Measurements from ENCODE around the gene PARP1.
"Not testable (repeated sequence)": the region's sequence is repeated elsewhere in the genome, so short reads cannot be mapped to it uniquely, and the experiment has no call there.

Gene PARP1

GRCh38 chr1:226431898-226432297 is 24.0 kb upstream of the PARP1 start:
- H3K27ac ChIP-seq (ENCODE audit: insufficient read depth, low read length, poor library complexity, severe bottlenecking); DNase-seq; H3K36me3 ChIP-seq (ENCODE audit: control insufficient read depth, insufficient read depth, low read length); H3K4me3 ChIP-seq (ENCODE audit: insufficient read depth, low read depth, low read length, poor library complexity, severe bottlenecking); H3K27me3 ChIP-seq (replicated peaks; ENCODE audit: control insufficient read depth, insufficient read depth, low read length, poor library complexity, severe bottlenecking); H3K4me1 ChIP-seq (ENCODE audit: control insufficient read depth, insufficient read depth, low read length, poor library complexity, severe bottlenecking); H3K9me3 ChIP-seq (ENCODE audit: control insufficient read depth, low read length): not testable (repeated sequence)

GRCh38 chr1:226429858-226430715 is 22.2 kb upstream of the PARP1 start:
- Histone ChIP-seq H3K4me1 (ENCODE audit: control insufficient read depth, insufficient read depth, low read length, poor library complexity, severe bottlenecking) (no peaks in the 10 kb centered on the region), H3K36me3 (ENCODE audit: control insufficient read depth, insufficient read depth, low read length) (no peaks in the 10 kb centered on the region), H3K27ac (ENCODE audit: insufficient read depth, low read length, poor library complexity, severe bottlenecking) (no peak overlapping the region), H3K9me3 (ENCODE audit: control insufficient read depth, low read length) (no peaks in the 10 kb centered on the region), H3K27me3 (replicated peaks; ENCODE audit: control insufficient read depth, insufficient read depth, low read length, poor library complexity, severe bottlenecking) (no peaks in the 10 kb centered on the region), H3K4me3 (ENCODE audit: insufficient read depth, low read depth, low read length, poor library complexity, severe bottlenecking) (no peak overlapping the region)
- no peak for DNase-seq

DNA sequence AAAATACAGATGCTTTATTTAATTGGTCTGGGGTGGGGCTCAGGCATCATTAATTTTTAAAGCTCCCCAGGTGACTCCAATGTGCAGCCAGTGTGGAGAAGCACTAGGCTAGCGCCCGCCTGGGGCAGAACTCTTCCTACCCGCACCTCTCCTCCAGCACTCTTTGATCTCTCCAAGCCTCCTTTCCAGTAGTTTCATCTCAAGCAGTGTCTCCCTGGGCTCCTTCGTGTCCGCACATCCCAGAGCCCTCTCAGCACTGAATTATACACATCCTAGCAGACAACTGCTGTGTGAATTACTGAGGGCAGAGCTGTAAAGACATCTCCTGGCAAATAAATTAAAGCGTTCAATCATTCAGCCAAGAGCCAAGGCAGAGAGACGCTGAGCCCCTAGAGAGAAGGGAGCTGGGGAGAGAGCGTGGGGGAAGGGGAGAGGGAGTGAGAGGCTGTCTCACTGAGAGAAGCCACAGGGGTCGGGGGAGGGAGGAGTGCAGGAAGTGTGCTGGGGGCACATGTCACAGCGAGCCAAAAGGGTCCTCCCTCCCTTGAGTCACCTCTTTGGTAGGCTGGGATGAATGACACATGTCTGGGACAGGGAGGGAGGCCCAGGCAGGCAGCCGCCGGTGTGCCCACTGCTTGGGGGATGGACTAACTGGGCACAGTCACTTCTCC is 21.0 kb upstream of the PARP1 start:
- no peak for DNase-seq
- Histone ChIP-seq H3K27me3 (replicated peaks; ENCODE audit: control insufficient read depth, insufficient read depth, low read length, poor library complexity, severe bottlenecking) (no peaks in the 10 kb centered on the region), H3K36me3 (ENCODE audit: control insufficient read depth, insufficient read depth, low read length) (no peaks in the 10 kb centered on the region), H3K4me1 (ENCODE audit: control insufficient read depth, insufficient read depth, low read length, poor library complexity, severe bottlenecking) (peaks cover 4% of the 10 kb centered on the region), H3K9me3 (ENCODE audit: control insufficient read depth, low read length) (no peaks in the 10 kb centered on the region), H3K27ac (ENCODE audit: insufficient read depth, low read length, poor library complexity, severe bottlenecking) (no peak overlapping the region), H3K4me3 (ENCODE audit: insufficient read depth, low read depth, low read length, poor library complexity, severe bottlenecking) (no peak overlapping the region)

- no peak overlapping the region for H3K4me3 ChIP-seq (ENCODE audit: insufficient read depth, low read depth, low read length, poor library complexity, severe bottlenecking)
- DNase-seq = no peak
- H3K4me1 ChIP-seq (ENCODE audit: control insufficient read depth, insufficient read depth, low read length, poor library complexity, severe bottlenecking) = peaks cover 4% of the 10 kb centered on the region
- H3K27me3 ChIP-seq (replicated peaks; ENCODE audit: control insufficient read depth, insufficient read depth, low read length, poor library complexity, severe bottlenecking) = no peaks in the 10 kb centered on the region
- H3K27ac ChIP-seq (ENCODE audit: insufficient read depth, low read length, poor library complexity, severe bottlenecking) = no peak overlapping the region
- no peaks in the 10 kb centered on the region for H3K9me3 ChIP-seq (ENCODE audit: control insufficient read depth, low read length)
- H3K36me3 ChIP-seq (ENCODE audit: control insufficient read depth, insufficient read depth, low read length) = no peaks in the 10 kb centered on the region
These were observed 20.5 kb upstream of the PARP1 start for GRCh38 chr1:226428348-226428747.

- Histone ChIP-seq H3K9me3 (ENCODE audit: control insufficient read depth, low read length) (no peaks in the 10 kb centered on the region), H3K27ac (ENCODE audit: insufficient read depth, low read length, poor library complexity, severe bottlenecking) (no peak overlapping the region), H3K36me3 (ENCODE audit: control insufficient read depth, insufficient read depth, low read length) (no peaks in the 10 kb centered on the region), H3K27me3 (replicated peaks; ENCODE audit: control insufficient read depth, insufficient read depth, low read length, poor library complexity, severe bottlenecking) (no peaks in the 10 kb centered on the region), H3K4me3 (ENCODE audit: insufficient read depth, low read depth, low read length, poor library complexity, severe bottlenecking) (no peak overlapping the region), H3K4me1 (ENCODE audit: control insufficient read depth, insufficient read depth, low read length, poor library complexity, severe bottlenecking) (peaks cover 4% of the 10 kb centered on the region)
- DNase-seq = no peak
These were observed 19.2 kb upstream of the PARP1 start for GRCh38 chr1:226427131-226427530.

- not testable (repeated sequence) for H3K4me3 ChIP-seq (ENCODE audit: insufficient read depth, low read depth, low read length, poor library complexity, severe bottlenecking); H3K27ac ChIP-seq (ENCODE audit: insufficient read depth, low read length, poor library complexity, severe bottlenecking); H3K4me1 ChIP-seq (ENCODE audit: control insufficient read depth, insufficient read depth, low read length, poor library complexity, severe bottlenecking); H3K27me3 ChIP-seq (replicated peaks; ENCODE audit: control insufficient read depth, insufficient read depth, low read length, poor library complexity, severe bottlenecking); DNase-seq; H3K9me3 ChIP-seq (ENCODE audit: control insufficient read depth, low read length); H3K36me3 ChIP-seq (ENCODE audit: control insufficient read depth, insufficient read depth, low read length)
These were observed 18.5 kb upstream of the PARP1 start for GRCh38 chr1:226426395-226426794.

GRCh38 chr1:226425431-226426031 is 17.6 kb upstream of the PARP1 start:
- Histone ChIP-seq H3K4me1 (ENCODE audit: control insufficient read depth, insufficient read depth, low read length, poor library complexity, severe bottlenecking) (peaks cover 4% of the 10 kb centered on the region), H3K4me3 (ENCODE audit: insufficient read depth, low read depth, low read length, poor library complexity, severe bottlenecking) (peak overlapping the region; percentile 45), H3K36me3 (ENCODE audit: control insufficient read depth, insufficient read depth, low read length) (no peaks in the 10 kb centered on the region), H3K27me3 (replicated peaks; ENCODE audit: control insufficient read depth, insufficient read depth, low read length, poor library complexity, severe bottlenecking) (no peaks in the 10 kb centered on the region), H3K27ac (ENCODE audit: insufficient read depth, low read length, poor library complexity, severe bottlenecking) (no peak overlapping the region), H3K9me3 (ENCODE audit: control insufficient read depth, low read length) (no peaks in the 10 kb centered on the region)
- DNase-seq = peak in 1 of 3 donors; percentile 10

GRCh38 chr1:226425004-226425378 is 17.1 kb upstream of the PARP1 start:
- Histone ChIP-seq H3K9me3 (ENCODE audit: control insufficient read depth, low read length) (no peaks in the 10 kb centered on the region), H3K4me1 (ENCODE audit: control insufficient read depth, insufficient read depth, low read length, poor library complexity, severe bottlenecking) (peaks cover 4% of the 10 kb centered on the region), H3K27ac (ENCODE audit: insufficient read depth, low read length, poor library complexity, severe bottlenecking) (no peak overlapping the region), H3K27me3 (replicated peaks; ENCODE audit: control insufficient read depth, insufficient read depth, low read length, poor library complexity, severe bottlenecking) (no peaks in the 10 kb centered on the region), H3K36me3 (ENCODE audit: control insufficient read depth, insufficient read depth, low read length) (no peaks in the 10 kb centered on the region), H3K4me3 (ENCODE audit: insufficient read depth, low read depth, low read length, poor library complexity, severe bottlenecking) (peak overlapping the region; percentile 45)
- no peak for DNase-seq

DNA sequence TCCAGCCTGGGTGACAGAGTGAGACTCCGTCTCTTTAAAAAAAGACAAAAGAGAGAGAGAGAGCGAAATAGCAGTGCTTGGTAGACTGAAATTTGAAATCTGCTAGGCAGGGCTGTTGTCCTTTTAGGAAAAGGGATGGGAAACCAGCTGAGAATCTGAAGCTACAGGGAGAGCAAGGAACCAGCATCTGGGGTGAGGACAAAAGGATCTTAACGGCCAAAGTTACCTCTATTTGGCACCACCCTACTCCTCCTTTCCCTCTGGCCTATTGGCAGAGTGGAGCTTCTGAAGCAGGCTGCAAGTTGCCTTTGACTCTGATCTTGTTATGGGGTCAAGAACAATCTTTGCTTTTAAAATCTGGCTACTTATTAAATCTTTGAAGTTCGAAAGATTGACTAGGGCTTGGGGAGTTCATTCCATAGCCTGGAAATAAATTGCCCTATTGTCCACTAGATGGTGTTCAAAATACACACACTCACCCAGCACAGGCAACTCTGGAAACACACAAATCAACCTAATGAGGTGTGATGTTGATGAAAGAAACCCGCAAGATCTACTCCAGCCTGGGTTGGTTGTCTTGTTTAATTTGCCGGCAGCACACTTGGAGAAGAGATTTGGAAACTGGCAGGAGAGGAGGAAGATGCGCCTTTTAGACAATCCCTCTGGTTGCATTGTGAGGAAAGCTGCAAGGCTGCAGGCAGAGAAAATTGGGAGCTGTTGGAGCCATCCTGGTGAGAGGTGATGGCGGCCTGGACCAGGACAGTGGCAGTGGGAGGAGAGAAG is 16.5 kb upstream of the PARP1 start:
- H3K4me1 ChIP-seq (ENCODE audit: control insufficient read depth, insufficient read depth, low read length, poor library complexity, severe bottlenecking) = peaks cover 4% of the 10 kb centered on the region
- no peaks in the 10 kb centered on the region for H3K27me3 ChIP-seq (replicated peaks; ENCODE audit: control insufficient read depth, insufficient read depth, low read length, poor library complexity, severe bottlenecking)
- no peak for DNase-seq
- H3K9me3 ChIP-seq (ENCODE audit: control insufficient read depth, low read length) = no peaks in the 10 kb centered on the region
- no peak overlapping the region for H3K4me3 ChIP-seq (ENCODE audit: insufficient read depth, low read depth, low read length, poor library complexity, severe bottlenecking)
- no peak overlapping the region for H3K27ac ChIP-seq (ENCODE audit: insufficient read depth, low read length, poor library complexity, severe bottlenecking)
- H3K36me3 ChIP-seq (ENCODE audit: control insufficient read depth, insufficient read depth, low read length) = no peaks in the 10 kb centered on the region
